ENCODE data around the gene R3HDM2.
A peak's percentile ranks its signal among the peaks of the same experiment; 100 is the strongest.

The R3HDM2 gene

DNA sequence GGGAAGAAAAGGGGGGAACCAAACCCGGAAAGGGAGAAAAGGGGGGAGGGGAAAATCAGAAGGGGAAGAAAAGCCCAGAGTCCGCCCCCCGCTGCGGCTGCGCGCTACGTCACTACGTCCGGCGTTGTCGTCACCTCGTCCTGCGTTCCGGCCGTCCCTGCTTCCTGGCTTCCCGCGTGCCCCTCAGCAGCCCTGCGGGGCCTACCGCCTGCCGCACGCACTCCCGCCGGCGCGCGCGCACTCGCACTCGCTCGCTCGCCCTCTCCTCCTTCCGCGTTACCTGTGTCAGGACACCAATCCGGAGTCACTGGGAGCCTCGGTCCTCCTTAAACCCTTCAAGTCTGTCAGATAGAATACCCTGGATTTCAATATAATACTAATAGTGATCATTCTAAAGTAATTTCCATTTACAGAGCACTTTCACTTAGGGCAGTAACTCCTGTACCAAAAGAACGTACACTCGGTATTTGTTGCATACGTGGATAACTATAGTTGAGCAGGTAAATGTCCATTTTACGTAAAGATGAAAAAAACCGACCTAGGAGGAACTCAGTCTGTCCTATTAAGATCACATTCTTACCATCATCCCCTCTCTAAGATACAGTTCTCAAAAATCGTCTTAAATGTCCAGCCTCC lies at the start of gene R3HDM2:
R3HDM2 (minus strand) TSS at position 113 of the 636 bp plus-strand sequence. CDS start 120,615 bp downstream, outside the sequence.
- peak; percentile 96 for DNase-seq

DNA sequence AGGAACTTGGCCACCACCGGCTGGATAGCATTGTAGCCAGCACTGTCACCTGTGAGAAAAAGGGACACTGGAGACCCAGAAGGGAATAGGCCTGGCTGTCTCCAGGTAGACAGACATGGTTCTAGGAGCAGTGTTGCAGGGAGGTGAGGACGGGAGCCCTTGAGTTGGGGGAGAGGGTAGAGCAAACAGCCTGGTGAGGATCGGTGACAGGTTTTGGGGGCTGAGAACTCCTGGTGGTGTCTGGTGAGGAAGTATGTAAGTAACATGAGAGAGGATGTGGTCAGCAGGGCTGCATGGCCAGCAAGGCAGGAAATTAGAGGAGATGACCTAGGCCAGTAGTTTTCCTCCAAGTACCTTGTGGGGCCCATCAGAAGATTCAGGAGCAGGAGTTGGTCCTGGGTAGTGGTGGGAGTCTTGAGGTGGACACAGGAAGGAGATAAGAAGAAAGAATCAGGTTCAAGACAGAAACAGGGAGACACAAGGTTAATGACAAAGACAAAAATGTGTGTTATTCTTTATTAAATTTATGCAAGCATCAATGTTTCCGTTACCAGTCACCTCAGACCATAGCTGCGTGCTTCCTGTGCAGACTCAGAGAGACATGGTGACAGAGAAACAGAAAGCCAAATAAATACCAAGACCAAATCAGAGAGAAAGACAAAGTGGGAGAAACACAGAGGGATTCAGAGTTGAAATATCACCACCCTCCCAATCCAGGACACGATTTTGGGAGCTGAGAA lies 48.7 kb upstream of the R3HDM2 start, which contains the start of gene ARHGAP9:
ARHGAP9 (minus strand) TSS at position 491 of the 740 bp plus-strand sequence; CDS start at position 31, 460 bp downstream.
- no peak for DNase-seq

DNA sequence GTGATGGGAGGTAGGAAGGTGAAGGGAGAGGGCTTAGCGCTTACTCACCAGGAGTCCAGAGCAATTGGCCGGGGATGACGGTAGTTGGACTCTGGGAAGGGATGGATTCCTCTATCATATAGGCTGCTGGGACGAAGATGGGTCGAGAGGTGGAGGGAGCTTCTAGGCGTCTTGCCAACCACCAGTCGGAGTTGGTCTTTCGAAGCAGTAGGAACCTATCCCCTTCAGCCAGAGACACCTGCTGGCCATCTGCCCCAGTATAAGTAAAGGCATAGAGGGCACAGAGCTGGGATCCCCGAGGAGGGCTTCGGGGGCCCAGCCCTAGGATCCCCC lies 48.2 kb upstream of the R3HDM2 start:
- no peak for DNase-seq

DNA sequence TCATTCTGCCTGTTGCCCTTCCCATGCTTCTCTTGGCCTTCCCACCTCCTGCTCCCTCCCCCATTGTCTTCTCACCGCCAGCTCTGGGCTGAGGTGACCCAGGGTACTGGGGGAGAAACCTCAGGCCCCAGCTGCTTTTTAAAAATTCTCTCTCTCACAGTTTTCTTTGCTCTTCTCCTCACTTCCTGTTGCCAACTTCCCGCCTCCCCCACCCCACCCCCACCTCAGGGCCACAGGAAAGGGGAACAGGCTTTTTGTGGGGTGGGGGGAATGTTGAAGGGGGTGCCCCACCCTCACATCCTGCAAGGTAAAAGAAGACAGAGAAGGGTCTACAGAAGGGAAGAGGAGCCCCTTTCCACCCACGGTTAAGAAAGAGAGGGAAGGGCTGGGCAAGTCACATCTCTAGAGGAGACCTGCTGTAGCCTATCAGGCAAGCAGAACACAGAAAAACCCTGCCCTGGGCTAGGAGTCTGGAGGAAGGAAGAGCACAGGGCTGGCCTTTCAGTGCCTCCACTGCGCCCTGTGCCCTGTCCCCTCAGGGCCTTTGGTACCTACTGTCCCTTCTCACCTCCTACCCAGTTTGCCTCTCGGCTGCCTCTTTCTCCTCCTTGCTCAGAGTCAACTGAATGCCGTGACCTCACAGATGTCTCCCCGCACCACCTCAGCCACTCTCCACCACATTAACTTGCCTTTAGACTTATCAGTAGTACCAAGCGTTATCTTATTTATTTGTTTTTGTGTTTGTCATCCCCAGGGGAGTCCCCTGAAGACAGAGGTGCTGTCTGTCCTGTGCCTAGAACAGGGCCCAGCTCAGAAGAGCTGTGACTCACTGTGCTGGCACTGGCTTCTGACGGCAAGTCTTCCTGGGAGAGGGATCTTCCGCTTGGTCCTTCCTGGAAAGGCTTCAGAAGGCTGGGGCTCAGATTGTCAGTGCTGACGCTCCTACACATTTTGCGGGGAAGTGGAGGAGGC lies 47.2 kb upstream of the R3HDM2 start:
- no peak for DNase-seq

DNA sequence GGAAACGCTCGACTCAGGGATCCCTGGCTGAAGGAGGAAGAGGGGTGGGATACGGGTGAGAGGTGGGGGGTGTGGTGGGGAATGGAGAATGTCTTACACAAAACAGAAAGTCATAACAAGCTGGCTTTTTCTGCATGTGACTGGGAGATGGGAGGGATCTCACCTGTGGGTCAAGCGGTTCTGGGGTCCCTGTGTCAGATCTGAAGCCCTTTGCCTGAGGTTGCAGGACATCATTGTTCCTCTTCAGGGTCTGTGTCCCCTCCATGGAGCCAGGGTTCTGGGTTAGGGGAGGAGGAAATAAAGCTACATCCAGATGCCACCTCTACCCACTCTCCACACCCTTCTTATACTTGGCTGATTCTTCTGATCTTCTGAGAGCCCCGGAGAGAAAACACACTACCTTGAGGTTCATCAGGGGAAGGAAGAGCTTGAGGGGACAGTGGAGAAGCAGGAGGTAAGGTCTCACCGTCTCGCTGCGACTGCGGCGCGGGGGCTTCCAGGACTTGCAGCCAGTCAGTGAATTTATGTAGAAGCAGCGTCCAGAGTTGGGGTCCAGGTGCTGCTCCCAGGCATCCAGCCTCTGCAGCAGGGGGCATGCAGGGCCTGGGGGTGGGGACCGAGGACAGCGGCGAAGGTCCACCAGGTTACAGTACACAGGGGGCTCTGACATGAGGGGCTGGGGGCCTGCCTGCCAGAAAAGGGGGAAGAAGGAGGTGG lies 46.3 kb upstream of the R3HDM2 start:
- no peak for DNase-seq

DNA sequence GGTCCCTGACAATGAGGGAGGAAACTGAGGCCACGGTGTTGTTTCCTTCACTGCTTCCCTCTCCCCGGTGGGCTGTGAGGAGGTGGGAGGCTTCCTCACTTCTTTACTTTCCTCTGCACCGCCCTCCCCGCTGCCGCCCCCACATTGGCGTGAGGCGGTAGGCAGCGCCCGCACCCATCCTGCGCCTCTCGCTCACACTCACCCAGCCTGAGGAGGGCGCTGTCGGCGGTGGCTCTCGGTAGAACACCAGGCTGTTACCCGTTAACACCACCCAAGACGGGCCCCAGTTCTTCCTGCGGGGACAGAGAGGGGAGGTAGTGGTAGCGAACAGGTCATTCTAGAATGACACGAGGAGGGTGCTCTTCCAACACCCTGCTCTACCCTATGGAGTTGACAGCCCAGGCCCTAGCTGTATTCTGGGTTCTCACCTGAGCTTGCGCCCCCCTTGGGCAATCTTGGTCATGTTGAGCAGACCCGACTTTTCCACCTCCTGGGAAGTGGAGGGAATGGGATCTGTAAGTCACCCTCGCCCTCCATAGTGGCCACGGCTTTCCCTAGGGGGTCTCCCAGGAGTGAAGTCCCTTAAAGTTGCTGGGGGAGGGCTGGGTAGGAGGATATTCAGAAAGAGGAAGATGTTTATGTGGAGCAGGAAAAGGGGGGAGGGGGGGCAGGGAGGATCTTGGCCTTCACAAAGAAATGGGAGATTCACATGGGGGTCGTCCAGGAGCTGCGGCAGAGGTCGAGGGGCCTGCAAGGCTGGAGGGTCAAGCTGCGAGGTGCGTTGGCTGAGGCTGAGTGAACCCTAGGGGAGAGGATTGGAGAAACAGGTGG lies 45.5 kb upstream of the R3HDM2 start:
- DNase-seq: no peak

DNA sequence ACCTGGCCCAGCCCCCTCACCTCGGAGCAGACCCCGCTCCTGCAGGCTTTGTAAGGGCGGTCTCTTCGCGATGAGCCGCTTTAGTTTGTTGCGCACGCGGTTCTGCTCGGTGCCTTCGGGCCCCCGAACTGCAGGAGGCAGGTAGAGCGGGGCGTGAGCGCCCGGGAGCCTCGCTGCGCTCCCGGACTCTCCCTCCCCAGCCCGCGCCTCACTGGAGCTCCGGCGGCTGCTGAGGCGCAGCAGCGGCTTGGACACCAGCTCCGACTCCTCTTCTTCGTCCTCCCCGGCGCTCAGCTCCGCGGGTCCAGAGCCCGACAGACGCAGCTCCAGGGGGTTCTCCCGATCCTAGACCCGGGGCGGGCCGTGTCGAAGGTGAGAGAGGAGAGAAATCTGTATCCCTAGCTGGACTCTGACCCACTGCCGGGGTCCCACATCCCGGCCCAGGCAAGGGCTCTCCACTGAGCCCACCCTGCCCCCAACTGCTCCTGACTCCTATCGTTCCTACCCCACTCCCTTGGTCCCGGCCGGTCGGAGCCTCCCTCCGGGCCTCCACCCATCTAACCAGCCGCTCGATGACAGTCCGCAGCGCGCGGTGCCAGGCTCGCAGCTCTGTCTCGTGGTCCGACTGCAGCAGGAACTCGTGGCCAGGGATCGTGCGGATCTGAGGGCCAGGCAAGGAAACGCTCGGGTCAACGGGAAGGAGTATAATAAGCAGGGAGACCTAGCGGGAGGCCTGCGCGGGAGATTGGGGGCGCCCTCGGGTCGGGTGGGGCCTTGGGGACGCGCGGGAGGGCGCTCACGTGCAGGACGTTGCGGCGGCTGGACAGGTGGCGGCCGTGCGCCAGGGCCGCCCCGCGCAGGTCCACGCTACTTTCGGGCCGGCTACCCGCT lies 44.7 kb upstream of the R3HDM2 start:
- DNase-seq: peak; percentile 38

DNA sequence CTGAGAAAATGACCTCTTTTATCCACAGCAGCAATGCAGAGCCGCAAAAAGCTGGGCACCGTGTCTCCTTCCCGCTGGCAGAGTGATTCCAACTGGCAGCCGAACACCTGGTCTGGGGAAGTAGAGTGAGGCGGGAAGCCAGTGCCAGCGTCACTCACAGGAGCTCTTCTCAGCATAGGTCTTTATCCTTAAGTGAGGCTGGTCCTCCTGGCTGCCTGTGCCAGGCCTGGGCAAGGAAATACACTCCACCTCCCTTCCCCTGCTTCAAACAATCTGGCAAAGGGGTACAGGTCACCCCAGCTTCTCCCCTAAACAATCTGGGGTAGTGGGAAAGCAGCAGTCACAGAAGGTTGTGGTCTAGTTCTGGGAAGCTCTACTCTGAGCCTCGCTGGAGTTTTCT lies 44.0 kb upstream of the R3HDM2 start:
- DNase-seq: no peak

DNA sequence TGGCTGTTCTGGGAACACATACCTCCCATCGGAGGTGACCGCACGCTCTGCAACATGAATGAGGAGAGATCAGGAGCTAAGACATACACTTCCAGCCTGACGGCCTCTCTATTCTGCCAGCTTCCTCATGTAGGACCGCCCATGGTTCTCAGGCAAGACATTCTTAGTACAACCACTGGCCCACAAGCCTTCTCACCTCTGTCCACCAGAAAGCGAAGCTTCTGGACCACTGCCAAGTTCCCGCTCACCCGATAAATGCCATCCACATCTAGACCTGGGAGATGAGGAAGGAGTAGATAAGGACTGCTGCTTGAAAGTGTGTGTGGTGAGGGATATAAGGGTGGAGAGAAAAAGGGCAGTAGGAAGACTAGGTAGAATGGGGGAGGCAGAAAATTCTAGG lies 43.6 kb upstream of the R3HDM2 start:
- no peak for DNase-seq

DNA sequence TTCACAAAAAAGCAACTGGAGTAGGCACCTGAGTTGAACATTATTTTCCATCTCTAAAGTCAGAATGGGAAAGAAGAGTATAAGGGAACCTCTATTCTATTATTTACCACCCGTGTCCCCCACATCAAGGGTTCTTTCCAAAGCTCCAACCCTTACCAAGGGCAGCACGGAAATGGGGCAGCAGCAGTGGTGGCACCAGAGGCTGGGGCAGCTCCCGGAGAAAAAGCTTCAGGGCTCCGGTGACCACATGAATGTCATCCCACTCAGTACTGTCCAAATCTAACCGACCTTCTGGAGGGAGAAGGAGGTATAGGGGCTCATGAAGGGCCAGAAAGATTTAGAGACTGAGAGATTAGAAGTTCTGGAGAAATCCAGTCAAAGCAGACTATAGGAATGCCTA lies 43.0 kb upstream of the R3HDM2 start:
- DNase-seq: no peak

DNA sequence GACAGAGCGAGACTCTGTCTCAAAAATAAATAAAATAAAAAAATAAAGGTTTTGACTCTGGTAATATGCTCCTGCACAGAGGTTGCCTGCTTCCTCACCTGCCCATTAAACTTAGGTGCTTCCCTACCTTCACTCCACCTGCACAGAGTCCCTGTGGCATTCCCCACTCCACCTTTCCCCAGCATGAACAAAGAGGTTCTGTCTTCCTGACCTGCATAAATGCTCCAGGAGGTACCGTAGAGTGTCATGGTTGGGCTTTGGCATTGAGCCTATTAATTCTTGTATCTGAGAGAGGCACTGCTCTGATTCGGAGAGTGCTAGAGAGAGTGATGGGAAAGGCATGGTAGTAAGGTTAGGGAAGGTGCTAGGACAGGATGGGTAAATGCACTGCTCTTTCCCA lies 42.5 kb upstream of the R3HDM2 start:
- no peak for DNase-seq

DNA sequence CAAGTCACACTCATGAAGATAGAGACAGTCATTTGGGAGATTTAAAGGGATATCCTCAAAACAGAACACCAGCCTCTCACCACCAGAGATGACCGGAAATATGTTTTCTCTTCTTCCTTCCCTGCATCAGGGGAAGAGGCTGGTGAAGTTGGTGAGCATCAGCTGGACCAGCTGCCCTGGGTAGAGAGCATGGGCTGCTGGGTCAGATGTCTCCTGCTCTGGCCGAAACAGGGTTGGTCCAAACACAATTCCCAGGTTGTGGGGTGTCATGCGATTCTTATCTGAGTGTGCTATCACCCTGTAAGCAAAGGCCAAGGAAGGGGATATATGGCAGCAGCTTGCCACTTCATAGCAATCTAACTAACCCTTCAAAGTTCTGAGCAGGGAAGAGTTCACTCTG lies 41.5 kb upstream of the R3HDM2 start:
- no peak for DNase-seq

DNA sequence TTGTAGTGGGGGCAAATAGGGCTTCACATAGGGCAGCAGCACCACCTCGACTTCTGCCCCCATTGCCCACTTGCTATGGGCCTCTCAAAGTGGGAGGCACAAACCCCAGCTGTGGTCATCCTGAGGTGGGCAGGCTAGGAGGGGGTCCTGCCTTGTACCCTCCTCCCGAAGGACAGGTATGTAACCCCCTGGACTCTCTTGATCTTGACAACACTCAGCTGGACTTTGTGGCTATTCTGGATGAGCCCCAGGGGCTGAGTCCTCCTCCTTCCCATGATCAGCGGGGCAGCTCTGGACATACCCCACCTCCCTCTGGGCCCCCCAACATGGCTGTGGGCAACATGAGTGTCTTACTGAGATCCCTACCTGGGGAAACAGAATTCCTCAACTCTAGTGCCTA lies 40.8 kb upstream of the R3HDM2 start:
- no peak for DNase-seq

DNA sequence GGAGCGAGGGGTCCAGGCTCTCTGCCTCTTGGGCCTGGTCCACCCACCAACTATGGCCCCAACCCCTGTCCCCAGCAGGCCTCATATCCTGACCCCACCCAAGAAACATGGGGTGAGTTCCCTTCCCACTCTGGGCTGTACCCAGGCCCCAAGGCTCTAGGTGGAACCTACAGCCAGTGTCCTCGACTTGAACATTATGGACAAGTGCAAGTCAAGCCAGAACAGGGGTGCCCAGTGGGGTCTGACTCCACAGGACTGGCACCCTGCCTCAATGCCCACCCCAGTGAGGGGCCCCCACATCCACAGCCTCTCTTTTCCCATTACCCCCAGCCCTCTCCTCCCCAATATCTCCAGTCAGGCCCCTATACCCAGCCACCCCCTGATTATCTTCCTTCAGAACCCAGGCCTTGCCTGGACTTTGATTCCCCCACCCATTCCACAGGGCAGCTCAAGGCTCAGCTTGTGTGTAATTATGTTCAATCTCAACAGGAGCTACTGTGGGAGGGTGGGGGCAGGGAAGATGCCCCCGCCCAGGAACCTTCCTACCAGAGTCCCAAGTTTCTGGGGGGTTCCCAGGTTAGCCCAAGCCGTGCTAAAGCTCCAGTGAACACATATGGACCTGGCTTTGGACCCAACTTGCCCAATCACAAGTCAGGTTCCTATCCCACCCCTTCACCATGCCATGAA lies 40.3 kb upstream of the R3HDM2 start:
- DNase-seq: no peak

DNA sequence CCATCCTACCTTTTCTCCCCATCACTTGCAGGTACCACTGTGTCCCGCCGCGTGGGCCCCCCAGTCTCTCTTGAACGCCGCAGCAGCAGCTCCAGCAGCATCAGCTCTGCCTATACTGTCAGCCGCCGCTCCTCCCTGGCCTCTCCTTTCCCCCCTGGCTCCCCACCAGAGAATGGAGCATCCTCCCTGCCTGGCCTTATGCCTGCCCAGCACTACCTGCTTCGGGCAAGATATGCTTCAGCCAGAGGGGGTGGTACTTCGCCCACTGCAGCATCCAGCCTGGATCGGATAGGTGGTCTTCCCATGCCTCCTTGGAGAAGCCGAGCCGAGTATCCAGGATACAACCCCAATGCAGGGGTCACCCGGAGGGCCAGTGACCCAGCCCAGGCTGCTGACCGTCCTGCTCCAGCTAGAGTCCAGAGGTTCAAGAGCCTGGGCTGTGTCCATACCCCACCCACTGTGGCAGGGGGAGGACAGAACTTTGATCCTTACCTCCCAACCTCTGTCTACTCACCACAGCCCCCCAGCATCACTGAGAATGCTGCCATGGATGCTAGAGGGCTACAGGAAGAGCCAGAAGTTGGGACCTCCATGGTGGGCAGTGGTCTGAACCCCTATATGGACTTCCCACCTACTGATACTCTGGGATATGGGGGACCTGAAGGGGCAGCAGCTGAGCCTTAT lies 39.6 kb upstream of the R3HDM2 start:
- DNase-seq: no peak

DNA sequence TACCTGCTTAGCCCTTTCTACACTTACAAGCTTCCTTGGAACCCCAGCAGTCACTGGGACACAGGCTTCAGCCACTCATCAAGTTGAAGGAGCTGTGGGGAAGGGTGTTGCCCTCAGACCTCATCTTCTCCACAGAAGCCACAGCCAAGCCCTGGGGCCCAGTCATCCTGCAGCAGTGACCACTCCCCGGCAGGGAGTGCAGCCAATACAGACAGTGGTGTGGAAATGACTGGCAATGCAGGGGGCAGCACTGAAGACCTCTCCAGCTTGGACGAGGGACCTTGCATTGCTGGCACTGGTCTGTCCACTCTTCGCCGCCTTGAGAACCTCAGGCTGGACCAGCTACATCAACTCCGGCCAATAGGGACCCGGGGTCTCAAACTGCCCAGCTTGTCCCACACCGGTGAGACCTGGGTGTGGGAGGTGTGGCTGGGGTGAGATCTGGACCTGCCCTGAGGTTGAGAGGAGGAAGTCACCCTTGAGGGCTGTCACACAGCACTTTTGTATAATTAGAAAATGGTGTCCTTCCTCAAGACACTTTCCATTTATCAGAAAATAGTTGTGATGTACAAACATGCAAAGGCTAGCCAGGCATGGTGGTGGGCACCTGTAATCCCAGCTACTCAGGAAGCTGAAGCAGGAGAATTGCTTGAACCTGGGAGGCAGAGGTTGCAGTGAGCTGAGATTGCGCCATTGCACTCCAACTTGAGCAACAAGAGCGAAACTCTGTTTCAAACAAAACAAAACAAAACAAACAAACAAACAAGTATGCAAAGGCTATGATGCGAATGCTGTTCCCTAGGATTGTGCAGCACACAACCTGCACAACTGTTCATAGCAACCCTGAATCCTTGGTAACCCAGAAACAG lies 38.7 kb upstream of the R3HDM2 start:
- DNase-seq: no peak

DNA sequence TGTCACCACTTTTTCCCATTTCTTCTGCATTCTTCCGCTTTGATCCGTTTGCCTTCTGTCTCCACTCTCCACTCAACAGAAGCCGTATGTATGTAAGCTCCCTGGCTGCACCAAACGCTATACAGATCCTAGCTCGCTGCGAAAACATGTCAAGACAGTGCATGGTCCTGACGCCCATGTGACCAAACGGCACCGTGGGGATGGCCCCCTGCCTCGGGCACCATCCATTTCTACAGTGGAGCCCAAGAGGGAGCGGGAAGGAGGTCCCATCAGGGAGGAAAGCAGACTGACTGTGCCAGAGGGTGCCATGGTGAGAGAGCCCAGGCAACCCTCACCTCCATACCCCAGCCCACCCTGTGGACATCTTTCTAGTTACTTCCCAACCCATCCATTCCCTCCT lies 37.1 kb upstream of the R3HDM2 start:
- DNase-seq: no peak

DNA sequence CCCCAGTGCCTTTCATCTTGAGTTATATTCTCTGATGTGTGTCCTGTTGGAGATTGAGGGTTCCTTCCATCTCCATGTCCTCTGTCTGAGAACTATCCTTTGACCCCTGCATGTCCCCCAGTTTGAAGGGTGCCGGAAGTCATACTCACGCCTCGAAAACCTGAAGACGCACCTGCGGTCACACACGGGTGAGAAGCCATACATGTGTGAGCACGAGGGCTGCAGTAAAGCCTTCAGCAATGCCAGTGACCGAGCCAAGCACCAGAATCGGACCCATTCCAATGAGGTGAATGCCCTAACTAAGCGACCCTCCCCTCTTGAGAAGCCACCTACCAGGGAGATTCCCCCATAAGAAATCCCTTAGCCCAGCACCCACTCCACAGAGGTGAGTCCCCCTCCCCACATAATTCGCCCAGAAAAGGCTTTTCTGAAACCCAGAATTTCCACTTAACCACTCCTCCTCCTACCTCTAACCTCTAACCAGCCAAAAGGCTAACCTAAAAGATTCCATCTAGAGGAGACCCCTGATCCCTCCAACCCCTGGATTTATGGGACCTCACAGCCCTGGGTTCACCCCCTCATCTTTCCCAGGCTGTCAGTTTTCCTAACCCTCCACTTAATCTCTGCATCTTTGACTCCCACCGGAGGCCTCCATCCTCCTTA lies 36.5 kb upstream of the R3HDM2 start:
- no peak for DNase-seq
